BLaER1 treated with 17β-estradiol and CSF1 and Interleukin-3, amounts not matched to agents 10 nM and 100 nM (cell line): ENCODE data around the gene STK25.

ENCODE experiments used
- H3K27ac ChIP-seq, 11 experiments: shearing (Covaris generic); formaldehyde crosslinking; 2 replicates each; pipeline ENCODE4 v1.8.1; 2022
- H3K27me3 ChIP-seq, 11 experiments: shearing (Covaris generic); formaldehyde crosslinking; 2 replicates each; pipeline ENCODE4 v1.8.1; 2022
- H3K36me3 ChIP-seq, 11 experiments: shearing (Covaris generic); formaldehyde crosslinking; 2 replicates each; pipeline ENCODE4 v1.8.1; 2022
- H3K4me1 ChIP-seq, 10 experiments: shearing (Covaris generic); formaldehyde crosslinking; 2 replicates each; pipeline ENCODE4 v1.8.1; 2022
- H3K4me2 ChIP-seq, 11 experiments: shearing (Covaris generic); formaldehyde crosslinking; 2 replicates each; pipeline ENCODE4 v1.8.1; 2022
- H3K4me3 ChIP-seq, 10 experiments: shearing (Covaris generic); formaldehyde crosslinking; 2 replicates each; pipeline ENCODE4 v1.8.1; 2022
- H3K9ac ChIP-seq, 11 experiments: shearing (Covaris generic); formaldehyde crosslinking; 2 replicates each; pipeline ENCODE4 v1.8.1; 2022
- H3K9me3 ChIP-seq, 11 experiments: shearing (Covaris generic); formaldehyde crosslinking; replicated peaks in 1 of 11; 2 replicates each; pipeline ENCODE4 v1.8.1; 2022
- H4K20me1 ChIP-seq, 11 experiments: shearing (Covaris generic); formaldehyde crosslinking; 2 replicates each; pipeline ENCODE4 v1.8.1; 2022
- Cebpa-rat ChIP-seq, 11 experiments: shearing (Covaris generic); IDR thresholded peaks; 2 replicates each; pipeline ENCODE4 v1.8.1; 2022

Gene STK25

DNA sequence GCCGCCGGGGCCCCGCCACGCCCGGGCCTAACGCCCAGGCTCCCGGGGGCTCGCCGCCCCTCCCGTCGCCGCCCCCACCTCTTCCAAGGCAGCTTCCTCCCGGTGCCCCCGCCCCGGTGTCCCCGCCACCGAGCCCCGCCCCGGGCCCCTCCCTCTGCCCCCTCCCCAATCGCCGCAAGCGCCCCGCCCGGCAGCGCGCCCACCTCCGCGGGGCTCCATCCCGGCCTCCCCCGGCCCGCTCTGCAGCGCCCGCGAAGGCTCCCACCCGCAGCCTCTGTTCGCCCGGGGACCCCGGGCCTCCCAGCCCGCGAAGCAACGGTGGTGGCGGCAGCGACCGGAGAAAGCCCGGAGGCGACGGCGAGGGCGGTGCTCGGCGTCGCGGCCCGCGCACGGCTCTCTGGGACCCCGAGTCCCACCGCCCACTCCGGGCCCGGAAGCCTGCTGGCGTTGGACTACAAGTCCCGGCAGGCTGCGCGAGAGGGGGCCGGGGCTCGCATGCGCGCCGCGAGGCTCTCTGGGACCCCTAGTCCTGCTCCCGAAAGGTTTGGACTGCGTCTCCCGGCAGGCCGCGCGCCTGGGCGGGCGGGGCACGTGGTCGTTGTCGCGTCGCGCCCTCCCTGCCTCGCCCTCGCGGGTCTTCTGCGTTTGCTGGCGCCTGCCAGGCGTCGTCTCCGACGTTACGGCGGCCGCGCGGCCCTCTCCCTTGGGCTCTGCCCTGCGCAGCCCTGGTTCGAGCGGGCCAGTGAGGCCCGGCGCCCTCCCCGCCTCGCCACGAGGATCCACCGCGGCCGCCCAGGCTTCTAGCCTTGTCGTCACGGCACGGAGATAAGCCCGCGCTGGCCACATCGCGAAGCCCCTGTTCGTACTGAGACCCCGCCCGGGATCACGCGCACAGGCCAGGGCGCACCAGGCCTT is at the start of gene STK25:
STK25 (minus strand) TSS at position 345 of the 915 bp plus-strand sequence. CDS start 549 bp downstream, outside the sequence.
- Histone ChIP-seq H3K9ac (peak within 1 kb of the TSS; percentile 75 to 94 (median 87)), H4K20me1 (peaks cover 42 to 46% (median 44%) of the 10 kb centered on the region in 11 experiments), H3K36me3 (peaks cover 6 to 28% (median 20%) of the 10 kb centered on the region in 11 experiments; a peak in 20 of 22 replicates), H3K27me3 (no peaks in the 10 kb centered on the region), H3K4me1 (peaks cover 28 to 38% (median 34%) of the 10 kb centered on the region in 10 experiments), H3K9me3 (no peaks in the 10 kb centered on the region), H3K27ac (peak within 1 kb of the TSS; percentile 79 to 90 (median 84)), H3K4me3 (peak within 1 kb of the TSS; percentile 81 to 96 (median 91)), H3K4me2 (peak within 1 kb of the TSS; percentile 92 to 100 (median 98))
- no peak for TF ChIP-seq Cebpa-rat (IDR thresholded peaks at IDR 0.05)

DNA sequence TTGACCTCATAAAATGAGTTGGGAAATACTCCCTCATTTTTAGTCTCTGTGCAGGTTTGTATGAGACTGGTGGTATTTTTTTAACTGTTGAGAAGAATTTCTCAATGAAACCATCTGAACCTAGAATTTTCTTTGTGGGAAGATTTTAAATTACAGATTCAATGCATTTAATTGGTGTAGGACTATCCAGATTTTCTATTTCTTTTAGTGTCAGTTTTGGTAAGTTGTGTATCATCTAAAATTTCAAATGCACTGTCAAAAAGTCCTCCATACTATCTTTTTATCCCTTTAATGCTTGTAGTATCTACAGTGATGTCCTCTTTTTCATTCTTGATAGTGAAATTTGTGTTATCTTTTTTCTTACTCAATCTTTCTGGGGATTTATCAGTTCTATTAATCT is 48.4 kb upstream of the STK25 start:
- no peak overlapping the region for H3K27ac ChIP-seq
- H3K4me1 ChIP-seq, result peaks cover 0 to 5% (median 0%) of the 10 kb centered on the region in 10 experiments; a peak in 4 of 20 replicates
- no peak overlapping the region for H3K9ac ChIP-seq
- H3K27me3 ChIP-seq, result peaks cover 30 to 47% (median 38%) of the 10 kb centered on the region in 11 experiments
- H3K9me3 ChIP-seq, result peaks cover 41 to 50% (median 45%) of the 10 kb centered on the region in 11 experiments
- no peak overlapping the region for H3K4me3 ChIP-seq
- TF ChIP-seq Cebpa-rat (IDR thresholded peaks at IDR 0.05), result no peak
- H4K20me1 ChIP-seq, result no peaks in the 10 kb centered on the region; a peak in 1 of 22 replicates
- no peak overlapping the region for H3K4me2 ChIP-seq
- H3K36me3 ChIP-seq, result no peaks in the 10 kb centered on the region; a peak in 1 of 22 replicates

DNA sequence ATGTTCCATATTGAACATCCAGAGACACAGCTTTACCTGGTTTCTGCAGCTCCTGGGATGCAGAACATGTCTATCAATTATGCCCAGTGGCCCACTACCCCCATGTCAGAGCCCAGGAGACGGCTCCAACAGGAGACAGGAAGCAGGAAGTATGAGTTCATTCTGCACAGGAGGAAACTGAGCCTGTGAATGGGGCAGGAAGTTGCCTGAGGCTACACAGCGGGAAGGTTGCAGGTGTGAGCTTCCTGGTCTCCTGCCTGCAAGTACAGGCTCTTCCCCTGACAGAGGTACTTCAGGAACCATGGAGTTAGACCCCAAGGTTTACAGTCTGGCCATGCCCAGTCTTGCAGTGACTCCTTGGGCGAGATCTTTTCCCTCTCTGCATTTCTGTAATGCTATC is 47.3 kb upstream of the STK25 start:
- Histone ChIP-seq H3K9me3 (peaks cover 41 to 50% (median 45%) of the 10 kb centered on the region in 11 experiments), H3K4me3 (no peak overlapping the region), H3K36me3 (no peaks in the 10 kb centered on the region; a peak in 1 of 22 replicates), H3K4me1 (peaks cover 0 to 5% (median 0%) of the 10 kb centered on the region in 10 experiments; a peak in 4 of 20 replicates), H3K27me3 (peaks cover 28 to 43% (median 35%) of the 10 kb centered on the region in 11 experiments), H3K4me2 (peak overlapping the region in 2 of 11 experiments; percentile 1 to 10; a peak in 1 of 22 replicates), H3K9ac (no peak overlapping the region), H4K20me1 (peaks cover 0 to under 1% (median 0%) of the 10 kb centered on the region in 11 experiments; a peak in 1 of 22 replicates), H3K27ac (no peak overlapping the region)
- TF ChIP-seq Cebpa-rat (IDR thresholded peaks at IDR 0.05), result no peak

DNA sequence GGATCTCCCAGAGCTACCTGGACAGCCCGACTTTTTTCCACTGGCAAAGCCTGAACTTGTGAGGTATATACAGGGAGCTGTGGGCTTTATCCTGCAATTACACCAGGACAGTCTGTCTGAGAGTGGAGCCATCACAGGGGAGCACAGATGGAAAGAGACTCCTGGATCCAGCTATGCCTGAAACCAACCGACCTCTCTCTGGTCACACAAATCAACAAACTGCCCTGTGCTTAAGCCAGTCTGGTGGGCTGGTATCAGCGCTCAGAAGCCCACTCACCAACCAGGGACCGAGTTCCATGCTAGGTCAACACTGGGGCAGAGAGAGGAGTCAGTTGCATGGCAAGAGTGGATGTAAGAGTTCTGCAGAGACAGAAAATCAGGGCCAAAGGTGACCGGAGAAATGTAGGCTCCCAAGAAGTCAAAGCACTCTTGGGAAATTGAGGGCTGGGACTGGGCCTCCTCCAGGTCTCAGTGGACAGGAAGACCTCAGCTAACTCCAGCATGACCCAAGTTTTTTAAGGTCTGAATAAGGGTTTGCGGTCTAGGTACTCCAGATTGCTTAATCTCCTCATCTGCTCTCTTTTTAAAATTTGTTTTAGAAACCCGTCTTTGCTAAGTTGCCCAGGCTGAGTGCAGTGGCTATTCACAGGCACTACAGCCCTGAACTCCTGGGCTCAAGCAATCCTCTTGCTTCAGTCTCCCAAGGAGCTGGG is 46.4 kb upstream of the STK25 start:
- Histone ChIP-seq H4K20me1 (0 out of 22 replicates have a peak, but pooled peaks cover 0 to 6% (median 0%) of the 10 kb centered on the region in 11 experiments), H3K4me2 (no peak overlapping the region), H3K27ac (no peak overlapping the region), H3K36me3 (no peaks in the 10 kb centered on the region; a peak in 1 of 22 replicates), H3K9ac (no peak overlapping the region), H3K4me1 (peaks cover 0 to 5% (median 0%) of the 10 kb centered on the region in 10 experiments; a peak in 4 of 20 replicates), H3K4me3 (no peak overlapping the region), H3K9me3 (peaks cover 41 to 44% (median 43%) of the 10 kb centered on the region in 11 experiments), H3K27me3 (peaks cover 18 to 34% (median 26%) of the 10 kb centered on the region in 11 experiments)
- TF ChIP-seq Cebpa-rat (IDR thresholded peaks at IDR 0.05), result no peak

DNA sequence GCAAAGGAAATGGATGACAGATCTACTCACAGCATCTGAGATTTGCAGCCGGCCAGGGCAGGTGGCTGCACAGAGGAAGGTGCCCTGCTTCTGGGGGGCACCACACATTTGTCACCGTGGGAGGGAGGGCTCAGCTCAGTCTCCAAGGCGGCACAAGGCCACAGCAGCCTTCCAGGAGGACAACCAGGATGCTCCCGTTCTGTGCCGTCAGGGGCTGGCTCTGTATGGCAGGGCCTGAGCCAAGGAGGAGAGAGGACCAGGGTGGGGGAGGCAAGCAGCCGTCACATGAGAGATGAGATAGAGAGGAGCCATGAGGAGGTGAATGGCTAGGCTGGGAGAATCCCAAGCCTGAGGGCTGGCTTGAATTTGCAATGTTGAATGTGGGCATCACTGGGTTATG is 45.6 kb upstream of the STK25 start:
- no peak overlapping the region for H3K4me2 ChIP-seq
- H3K27ac ChIP-seq, result no peak overlapping the region
- H3K27me3 ChIP-seq, result peaks cover 10 to 26% (median 18%) of the 10 kb centered on the region in 11 experiments
- no peak overlapping the region for H3K4me3 ChIP-seq
- H3K9me3 ChIP-seq, result peaks cover 33 to 37% (median 35%) of the 10 kb centered on the region in 11 experiments
- 0 out of 22 replicates have a peak, but pooled peaks cover 0 to 6% (median 0%) of the 10 kb centered on the region in 11 experiments for H4K20me1 ChIP-seq
- no peak overlapping the region for H3K9ac ChIP-seq
- no peaks in the 10 kb centered on the region; a peak in 1 of 22 replicates for H3K36me3 ChIP-seq
- TF ChIP-seq Cebpa-rat (IDR thresholded peaks at IDR 0.05), result no peak
- peaks cover 0 to 5% (median 0%) of the 10 kb centered on the region in 10 experiments; a peak in 4 of 20 replicates for H3K4me1 ChIP-seq

DNA sequence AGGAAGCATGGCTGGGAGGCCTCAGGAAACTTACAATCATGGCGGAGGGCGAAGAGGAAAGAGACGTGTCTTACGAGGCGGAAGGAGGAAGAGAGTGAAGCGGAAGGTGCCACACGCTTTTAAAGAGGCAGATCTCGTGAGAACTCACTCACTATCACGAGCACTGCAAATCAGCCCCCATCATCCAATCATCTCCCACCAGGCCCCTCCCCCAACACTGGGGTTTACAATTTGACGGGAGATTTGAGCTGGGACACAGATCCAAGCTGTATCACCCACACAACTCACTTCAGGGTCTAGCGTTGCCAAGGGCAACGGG is 45.1 kb upstream of the STK25 start:
- H3K36me3 ChIP-seq, result no peaks in the 10 kb centered on the region
- H3K4me2 ChIP-seq, result no peak overlapping the region
- H3K9ac ChIP-seq, result no peak overlapping the region
- no peak overlapping the region for H3K27ac ChIP-seq
- peaks cover 0 to 5% (median 0%) of the 10 kb centered on the region in 10 experiments; a peak in 4 of 20 replicates for H3K4me1 ChIP-seq
- H3K27me3 ChIP-seq, result peaks cover 5 to 21% (median 13%) of the 10 kb centered on the region in 11 experiments
- TF ChIP-seq Cebpa-rat (IDR thresholded peaks at IDR 0.05), result no peak
- peaks cover 28 to 31% (median 30%) of the 10 kb centered on the region in 11 experiments for H3K9me3 ChIP-seq
- no peak overlapping the region for H3K4me3 ChIP-seq
- 0 out of 22 replicates have a peak, but pooled peaks cover 0 to 6% (median 0%) of the 10 kb centered on the region in 11 experiments for H4K20me1 ChIP-seq

DNA sequence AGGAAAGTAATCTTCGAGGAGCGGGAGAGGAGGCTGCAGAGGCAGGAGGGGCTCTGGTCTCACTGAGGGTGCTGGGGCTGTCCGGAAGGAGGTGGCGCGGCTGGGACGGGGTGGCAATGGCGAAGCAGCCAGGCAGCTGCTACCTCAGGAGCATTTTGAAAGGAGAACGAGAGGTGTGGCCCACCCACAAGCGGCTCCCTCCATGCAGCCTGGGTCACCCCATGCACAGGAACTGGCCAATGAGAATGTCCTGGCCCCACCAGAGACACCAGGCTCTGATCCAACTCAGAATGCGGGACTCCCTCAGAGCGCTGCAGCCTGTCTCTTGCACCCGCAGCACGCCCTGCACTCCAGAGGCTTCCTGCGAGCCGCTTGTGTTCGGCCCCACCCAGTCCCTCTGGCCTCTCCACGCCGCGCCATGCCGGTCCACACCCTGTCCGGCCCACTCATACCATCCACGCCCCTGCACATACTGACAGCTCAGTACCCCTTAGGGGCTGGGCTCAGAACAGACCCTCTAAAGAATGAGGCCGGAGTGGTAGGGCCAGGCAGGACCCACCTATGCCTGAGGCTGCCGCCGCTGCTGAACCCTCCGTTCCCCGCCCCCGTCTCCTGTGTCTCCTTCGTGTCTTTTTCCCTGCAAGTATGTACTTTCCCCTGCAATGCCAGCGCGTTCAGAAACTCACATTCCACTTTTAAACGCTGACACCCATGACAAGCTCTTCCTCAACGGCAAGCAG is 43.8 kb upstream of the STK25 start:
- no peak overlapping the region for H3K4me3 ChIP-seq

DNA sequence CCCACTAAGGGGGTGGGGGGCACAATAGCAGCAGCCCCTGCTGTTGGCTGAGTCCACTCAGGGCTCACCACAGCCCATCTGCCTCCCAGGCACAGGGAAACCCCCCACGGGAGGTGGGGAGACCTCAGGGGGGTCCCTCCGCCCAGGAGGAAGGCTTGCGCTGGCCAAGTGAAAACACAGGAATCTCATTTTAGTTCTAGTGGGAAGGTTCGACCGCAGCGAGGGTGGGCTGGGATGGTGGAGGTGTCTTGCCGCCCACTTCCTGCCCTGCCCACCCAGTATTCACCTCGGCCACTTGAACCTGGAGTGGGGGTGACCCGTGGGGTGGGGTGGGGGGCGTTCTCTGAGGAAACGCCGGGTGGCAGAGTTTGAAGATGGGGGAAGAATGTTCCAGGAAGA is 43.2 kb upstream of the STK25 start:
- Histone ChIP-seq H3K4me1 (peaks cover 0 to 5% (median 0%) of the 10 kb centered on the region in 10 experiments; a peak in 4 of 20 replicates), H4K20me1 (0 out of 22 replicates have a peak, but pooled peaks cover 0 to 6% (median 0%) of the 10 kb centered on the region in 11 experiments), H3K27ac (no peak overlapping the region), H3K27me3 (peaks cover 0 to 5% (median 0%) of the 10 kb centered on the region in 11 experiments; a peak in 3 of 22 replicates), H3K36me3 (no peaks in the 10 kb centered on the region), H3K9ac (no peak overlapping the region), H3K9me3 (peaks cover 9 to 13% (median 11%) of the 10 kb centered on the region in 11 experiments), H3K4me2 (no peak overlapping the region), H3K4me3 (no peak overlapping the region)
- TF ChIP-seq Cebpa-rat (IDR thresholded peaks at IDR 0.05), result no peak

More for the DNA sequence above, 43.8 kb upstream of the STK25 start:
- Histone ChIP-seq H3K9ac (no peak overlapping the region), H3K27ac (no peak overlapping the region), H3K4me1 (peaks cover 0 to 5% (median 0%) of the 10 kb centered on the region in 10 experiments; a peak in 4 of 20 replicates), H3K27me3 (peaks cover 0 to 8% (median 0%) of the 10 kb centered on the region in 11 experiments; a peak in 4 of 22 replicates), H3K36me3 (no peaks in the 10 kb centered on the region), H3K9me3 (peaks cover 15 to 18% (median 17%) of the 10 kb centered on the region in 11 experiments), H4K20me1 (0 out of 22 replicates have a peak, but pooled peaks cover 0 to 6% (median 0%) of the 10 kb centered on the region in 11 experiments), H3K4me2 (no peak overlapping the region)
- TF ChIP-seq Cebpa-rat (IDR thresholded peaks at IDR 0.05), result no peak
